GM12878 (cell line): Measurements from ENCODE around the gene ABHD6. TPM values are rescaled to one million over a fixed set of nuclear protein-coding genes. Genes with fewer than 3 reads are reported as not detected.
A peak's percentile ranks its signal among the peaks of the same experiment; 100 is the strongest.

Source experiments
- ATAC-seq: fragments of 200-7000 bp; cut with Tn5 transposase; 3 replicates; pipeline ENCODE4 v1.9.1; 2020; ENCODE audit warnings: mild to moderate bottlenecking, moderate library complexity
- BruUV-seq: library from RNA; stranded (reverse); fragments of 400-500 nt; replicated peaks from 2 replicates; lab custom pipeline; 2021; lab: Mats Ljungman, UMichigan
- CTCF ChIA-PET: fragments of 300-600 bp; sonication (Branson Sonifier 250); formaldehyde crosslinking; extraction: SDS; loops from one replicate; lab custom pipeline; 2021; ENCODE audit warnings: inconsistent platforms; lab: Yijun Ruan, JAX
- POLR2A ChIA-PET: fragments of 350-600 bp; formaldehyde crosslinking; extraction: SDS; loops from one replicate; lab custom pipeline; 2021; ENCODE audit warnings: inconsistent platforms; lab: Charles Lee
- RAD21 ChIA-PET: fragments of 300-600 bp; sonication (Branson Sonifier 250); formaldehyde crosslinking; loops from one replicate; lab custom pipeline; 2023; ENCODE audit warnings: antibody characterized with exemption; ENCODE audit not compliant: unreplicated experiment; lab: Charles Lee
- SMC1A ChIA-PET: fragments of 300-600 bp; sonication (Branson Sonifier 250); formaldehyde crosslinking; loops from one replicate; lab custom pipeline; 2023; ENCODE audit not compliant: unreplicated experiment, uncharacterized antibody; lab: Charles Lee
- DNase-seq: peaks from one replicate; pipeline ENCODE4 v3.0.0-alpha.2; 2011; ENCODE audit warnings: low read depth, low spot score
- FAIRE-seq: peaks from 3 replicates; lab custom pipeline; 2011; peaks lifted over from hg19 to GRCh38; lab: Jason Lieb, UNC
- H2AFZ ChIP-seq: 2 replicates; pipeline ENCODE4 v1.6.0; 2011; ENCODE audit warnings: low read depth, low read length, control low read depth; ENCODE audit not compliant: control insufficient read depth
- H3K27ac ChIP-seq: 2 replicates; pipeline ENCODE4 v1.5.1; 2011; ENCODE audit warnings: control low read depth; ENCODE audit not compliant: control insufficient read depth, insufficient read depth
- H3K27me3 ChIP-seq, 2 experiments: replicated peaks in 1 of 2; 2 replicates each; pipeline versions ENCODE4 v1.6.0 to v1.6.1; 2011; ENCODE audit warnings: low read length in 1 of 2; ENCODE audit not compliant: control insufficient read depth in 2 of 2, insufficient read depth in 2 of 2
- H3K36me3 ChIP-seq, 2 experiments: 2 replicates each; pipeline ENCODE4 v1.5.1; 2011; ENCODE audit warnings: low read length in 1 of 2; ENCODE audit not compliant: control insufficient read depth in 2 of 2, insufficient read depth in 2 of 2
- H3K4me1 ChIP-seq: 2 replicates; pipeline ENCODE4 v1.6.1; 2011; ENCODE audit warnings: mild to moderate bottlenecking, low read length, moderate library complexity, mixed read lengths; ENCODE audit not compliant: control insufficient read depth, insufficient read depth
- H3K4me2 ChIP-seq: 2 replicates; pipeline ENCODE4 v1.6.0; 2011; ENCODE audit warnings: control low read depth; ENCODE audit not compliant: control insufficient read depth, insufficient read depth
- H3K4me3 ChIP-seq: fragments of 200-600 bp; sonication (generic); 2 replicates; pipeline ENCODE4 v1.5.1; 2016
- H3K79me2 ChIP-seq: 2 replicates; pipeline ENCODE4 v1.6.0; 2011; ENCODE audit warnings: low read length; ENCODE audit not compliant: control insufficient read depth, insufficient read depth
- H3K9ac ChIP-seq: 2 replicates; pipeline ENCODE4 v1.8.0; 2011; ENCODE audit warnings: low read length, control low read depth, mixed read lengths; ENCODE audit not compliant: control insufficient read depth, insufficient read depth
- H3K9me3 ChIP-seq: replicated peaks from 3 replicates; pipeline ENCODE4 v1.5.1; 2011; ENCODE audit warnings: mild to moderate bottlenecking, low read length; ENCODE audit not compliant: control insufficient read depth, insufficient read depth
- H4K20me1 ChIP-seq: 2 replicates; pipeline ENCODE4 v1.6.0; 2011; ENCODE audit not compliant: control insufficient read depth, insufficient read depth
- BCL11A ChIP-seq: IDR thresholded peaks from 2 replicates; pipeline ENCODE4 v1.6.1; 2011; ENCODE audit warnings: low read depth, low read length
- CBFB ChIP-seq: IDR thresholded peaks from 2 replicates; pipeline ENCODE4 v1.6.1; 2016; ENCODE audit warnings: antibody characterized with exemption, low read depth
- CBX5 ChIP-seq: sonication (generic); IDR thresholded peaks from 2 replicates; pipeline ENCODE4 v1.6.1; 2016; ENCODE audit warnings: low read depth, moderate library complexity, mild to moderate bottlenecking, inconsistent platforms
- EP300 ChIP-seq, 2 experiments: fragments of 150-350 bp in 1 of 2; IDR thresholded peaks; 2 replicates each; pipeline ENCODE4 v1.6.1; 2011 to 2012; ENCODE audit warnings: low read depth in 2 of 2, low read length in 2 of 2, borderline replicate concordance in 1 of 2, improper control_type of control experiment in 1 of 2, inconsistent platforms in 1 of 2; ENCODE audit not compliant: control insufficient read depth in 1 of 2
- IKZF2 ChIP-seq, 2 experiments: fragments of 450-650 bp; IDR thresholded peaks; 2 replicates each; pipeline ENCODE4 v1.6.1; 2017; ENCODE audit warnings: mild to moderate bottlenecking in 2 of 2, moderate library complexity in 2 of 2
- NFYA ChIP-seq: IDR thresholded peaks from 2 replicates; pipeline ENCODE4 v1.6.1; 2011; ENCODE audit warnings: low read depth, mild to moderate bottlenecking, low read length, improper control_type of control experiment, borderline replicate concordance
- NR2F1 ChIP-seq: fragments of 450-650 bp; conservative IDR thresholded peaks from 2 replicates; pipeline ENCODE4 v1.6.1; 2017; ENCODE audit warnings: mild to moderate bottlenecking
- PML ChIP-seq: IDR thresholded peaks from 2 replicates; pipeline ENCODE4 v1.6.1; 2012; ENCODE audit warnings: low read length, inconsistent platforms
- RCOR1 ChIP-seq: conservative IDR thresholded peaks from 2 replicates; pipeline ENCODE4 v1.6.1; 2012; ENCODE audit warnings: low read depth, low read length, improper control_type of control experiment
- RFX5 ChIP-seq: IDR thresholded peaks from 2 replicates; pipeline ENCODE4 v1.6.1; 2011; ENCODE audit warnings: low read depth, low read length, improper control_type of control experiment
- SREBF2 ChIP-seq: IDR thresholded peaks from 2 replicates; pipeline ENCODE4 v1.6.1; 2012; ENCODE audit warnings: mild to moderate bottlenecking, low read length
- TCF12 ChIP-seq: IDR thresholded peaks from 2 replicates; pipeline ENCODE4 v1.6.1; 2011; ENCODE audit warnings: low read depth, mild to moderate bottlenecking, low read length
- ZNF207 ChIP-seq: fragments of 450-650 bp; IDR thresholded peaks from 2 replicates; pipeline ENCODE4 v1.6.1; 2014; ENCODE audit warnings: antibody characterized with exemption, mild to moderate bottlenecking, borderline replicate concordance
- ZZZ3 ChIP-seq: IDR thresholded peaks from 2 replicates; pipeline ENCODE4 v1.6.1; 2011; ENCODE audit warnings: low read depth; ENCODE audit not compliant: control insufficient read depth, insufficient read length
- WGBS: methylation state at CpG from one replicate; pipeline ENCODE4 v1.1.6; 2016; ENCODE audit warnings: low lambda C conversion rate; ENCODE audit not compliant: insufficient replicate concordance, insufficient coverage; ENCODE audit errors: missing lambda C conversion rate; 5-methylcytosine and 5-hydroxymethylcytosine counted together
- in situ Hi-C: fragments of 300-500 bp; cut with MboI; formaldehyde crosslinking; loops from 9 replicates; pipeline ENCODE4 v1.14.3; 2018; ENCODE audit warnings: mixed read lengths
- intact Hi-C: fragments of 100-400 bp; cut with micrococcal nuclease; formaldehyde crosslinking; loops from one replicate; pipeline ENCODE4 v1.14.2; 2022; ENCODE audit not compliant: unreplicated experiment
- polyA plus RNA-seq, 11 experiments: library from polyadenylated mRNA; depleted of rRNA in 4 of 11; unstranded in 6 of 11; stranded (reverse) in 5 of 11; fragments of >200 nt; fragmentation: Nextera tagmentation in 4 of 11; fragmentation: Illumina TruSeq in 1 of 11; extraction: Ambion mirVana in 4 of 11; extraction: Trizol in 1 of 11; gene quantifications; 1 replicate in 1 of 11; 2 replicates in 10 of 11; pipeline versions ENCODE4 v1.2.1 to v1.2.3, GENCODE V29; 2011 to 2016; ENCODE audit warnings: inconsistent platforms in 2 of 11, missing spikeins in 2 of 11, low read depth in 1 of 11
- total RNA-seq, 4 experiments: library from RNA; depleted of rRNA in 3 of 4; stranded (reverse); fragments of >200 nt in 3 of 4; fragmentation: Illumina TruSeq in 1 of 4; extraction: Trizol in 1 of 4; gene quantifications; 2 replicates each; pipeline versions ENCODE4 v1.2.1 to v1.2.3, GENCODE V29; 2013 to 2021
- TF ChIP-seq, protein P1 (sequence below): IDR thresholded peaks from 2 replicates; pipeline ENCODE4 v1.6.1; 2012; ENCODE audit warnings: low read depth, low read length, improper control_type of control experiment
- TF ChIP-seq, protein P2 (sequence below): IDR thresholded peaks from 2 replicates; pipeline ENCODE4 v1.6.1; 2012; ENCODE audit warnings: mild to moderate bottlenecking, low read depth, low read length
- TF ChIP-seq, protein P3 (sequence below): fragments of 450-650 bp; IDR thresholded peaks from 2 replicates; pipeline ENCODE4 v1.6.1; 2017; ENCODE audit warnings: mild to moderate bottlenecking

The ABHD6 gene
- total and polyA plus RNA-seq, 10 of the 15 experiments (the other 5 are each of a cell fraction or from before 2014, with no cell fraction given), result 1.4 to 33.2 (median 3.2) TPM

- TF ChIP-seq ZZZ3 (no peak), PML (no peak), EP300 (IDR thresholded peaks at IDR 0.05; ENCODE audit: borderline replicate concordance in 1 of 2, control insufficient read depth in 1 of 2, low read depth in 2 of 2, low read length in 2 of 2) (no peak), IKZF2 (IDR thresholded peaks at IDR 0.05) (no peak), CBX5 (no peak), NFYA (no peak), SREBF2 (no peak), RCOR1 (no peak)
Measured at GRCh38 chr3:58188173-58188564, 49.4 kb upstream of the ABHD6 start (continued).

DNA sequence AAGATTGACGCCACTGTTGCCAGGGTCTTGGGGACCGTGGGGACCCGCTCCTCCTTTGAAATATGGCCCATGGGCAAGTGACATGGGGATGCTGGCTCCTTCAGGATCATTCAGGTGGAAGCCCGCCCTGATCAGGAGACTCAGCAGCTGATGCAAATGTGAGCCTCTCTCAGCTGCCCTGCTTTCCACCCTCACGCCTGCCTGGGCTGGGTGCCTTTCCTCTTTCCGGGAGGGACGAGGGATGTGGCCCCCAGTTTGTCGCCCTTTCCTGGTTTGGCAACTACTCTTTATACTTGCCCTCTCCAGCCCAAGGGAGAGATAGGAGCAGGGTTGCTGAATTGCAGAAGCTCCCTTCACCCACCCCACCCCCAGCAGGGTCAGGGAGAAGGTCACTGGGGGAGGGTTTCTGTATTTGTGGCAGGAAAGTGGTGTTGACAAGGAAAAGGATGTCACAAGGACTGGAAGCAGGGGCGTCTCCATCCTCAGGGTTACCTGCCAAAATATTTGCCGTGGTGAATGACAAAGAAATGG lies 48.6 kb upstream of the ABHD6 start:
- WGBS, result 54% methylated on average over 8 of the region's 10 CpGs
- POLR2A ChIA-PET, result interaction anchor here (0.8 to 2.0 kb wide), 6 partner anchors 19 to 117 kb away, joined by 3 to 11 read pairs (median 4); partner anchors contain the start of genes HTD2 and RPP14
- in situ Hi-C loops (loop anchor here (5.0 to 10.0 kb wide), 3 partner anchors 33 to 436 kb away; no protein-coding TSS in a partner anchor), intact Hi-C loops (loop anchor here (5.0 kb wide), 1 partner anchor 223 kb away; no protein-coding TSS in a partner anchor)
- peak; percentile 64; the same call in 1 of the 2 replicates for TF ChIP-seq NR2F1
- TF ChIP-seq, protein P1, sequence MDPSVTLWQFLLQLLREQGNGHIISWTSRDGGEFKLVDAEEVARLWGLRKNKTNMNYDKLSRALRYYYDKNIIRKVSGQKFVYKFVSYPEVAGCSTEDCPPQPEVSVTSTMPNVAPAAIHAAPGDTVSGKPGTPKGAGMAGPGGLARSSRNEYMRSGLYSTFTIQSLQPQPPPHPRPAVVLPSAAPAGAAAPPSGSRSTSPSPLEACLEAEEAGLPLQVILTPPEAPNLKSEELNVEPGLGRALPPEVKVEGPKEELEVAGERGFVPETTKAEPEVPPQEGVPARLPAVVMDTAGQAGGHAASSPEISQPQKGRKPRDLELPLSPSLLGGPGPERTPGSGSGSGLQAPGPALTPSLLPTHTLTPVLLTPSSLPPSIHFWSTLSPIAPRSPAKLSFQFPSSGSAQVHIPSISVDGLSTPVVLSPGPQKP, result no peak
- TF ChIP-seq ZNF207, result no peak
- TF ChIP-seq, protein P2, sequence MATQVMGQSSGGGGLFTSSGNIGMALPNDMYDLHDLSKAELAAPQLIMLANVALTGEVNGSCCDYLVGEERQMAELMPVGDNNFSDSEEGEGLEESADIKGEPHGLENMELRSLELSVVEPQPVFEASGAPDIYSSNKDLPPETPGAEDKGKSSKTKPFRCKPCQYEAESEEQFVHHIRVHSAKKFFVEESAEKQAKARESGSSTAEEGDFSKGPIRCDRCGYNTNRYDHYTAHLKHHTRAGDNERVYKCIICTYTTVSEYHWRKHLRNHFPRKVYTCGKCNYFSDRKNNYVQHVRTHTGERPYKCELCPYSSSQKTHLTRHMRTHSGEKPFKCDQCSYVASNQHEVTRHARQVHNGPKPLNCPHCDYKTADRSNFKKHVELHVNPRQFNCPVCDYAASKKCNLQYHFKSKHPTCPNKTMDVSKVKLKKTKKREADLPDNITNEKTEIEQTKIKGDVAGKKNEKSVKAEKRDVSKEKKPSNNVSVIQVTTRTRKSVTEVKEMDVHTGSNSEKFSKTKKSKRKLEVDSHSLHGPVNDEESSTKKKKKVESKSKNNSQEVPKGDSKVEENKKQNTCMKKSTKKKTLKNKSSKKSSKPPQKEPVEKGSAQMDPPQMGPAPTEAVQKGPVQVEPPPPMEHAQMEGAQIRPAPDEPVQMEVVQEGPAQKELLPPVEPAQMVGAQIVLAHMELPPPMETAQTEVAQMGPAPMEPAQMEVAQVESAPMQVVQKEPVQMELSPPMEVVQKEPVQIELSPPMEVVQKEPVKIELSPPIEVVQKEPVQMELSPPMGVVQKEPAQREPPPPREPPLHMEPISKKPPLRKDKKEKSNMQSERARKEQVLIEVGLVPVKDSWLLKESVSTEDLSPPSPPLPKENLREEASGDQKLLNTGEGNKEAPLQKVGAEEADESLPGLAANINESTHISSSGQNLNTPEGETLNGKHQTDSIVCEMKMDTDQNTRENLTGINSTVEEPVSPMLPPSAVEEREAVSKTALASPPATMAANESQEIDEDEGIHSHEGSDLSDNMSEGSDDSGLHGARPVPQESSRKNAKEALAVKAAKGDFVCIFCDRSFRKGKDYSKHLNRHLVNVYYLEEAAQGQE, result no peak
- no peak for TF ChIP-seq TCF12
- no peak for TF ChIP-seq CBFB
- no peak for TF ChIP-seq BCL11A
- TF ChIP-seq, protein P3, sequence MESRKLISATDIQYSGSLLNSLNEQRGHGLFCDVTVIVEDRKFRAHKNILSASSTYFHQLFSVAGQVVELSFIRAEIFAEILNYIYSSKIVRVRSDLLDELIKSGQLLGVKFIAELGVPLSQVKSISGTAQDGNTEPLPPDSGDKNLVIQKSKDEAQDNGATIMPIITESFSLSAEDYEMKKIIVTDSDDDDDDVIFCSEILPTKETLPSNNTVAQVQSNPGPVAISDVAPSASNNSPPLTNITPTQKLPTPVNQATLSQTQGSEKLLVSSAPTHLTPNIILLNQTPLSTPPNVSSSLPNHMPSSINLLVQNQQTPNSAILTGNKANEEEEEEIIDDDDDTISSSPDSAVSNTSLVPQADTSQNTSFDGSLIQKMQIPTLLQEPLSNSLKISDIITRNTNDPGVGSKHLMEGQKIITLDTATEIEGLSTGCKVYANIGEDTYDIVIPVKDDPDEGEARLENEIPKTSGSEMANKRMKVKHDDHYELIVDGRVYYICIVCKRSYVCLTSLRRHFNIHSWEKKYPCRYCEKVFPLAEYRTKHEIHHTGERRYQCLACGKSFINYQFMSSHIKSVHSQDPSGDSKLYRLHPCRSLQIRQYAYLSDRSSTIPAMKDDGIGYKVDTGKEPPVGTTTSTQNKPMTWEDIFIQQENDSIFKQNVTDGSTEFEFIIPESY, result no peak
- TF ChIP-seq RFX5, result no peak
- DNase-seq (no peak), ATAC-seq (no peak), FAIRE-seq (no peak)
- Histone ChIP-seq H2AFZ (no peak overlapping the region), H3K4me3 (no peak overlapping the region), H4K20me1 (no peaks in the 10 kb centered on the region), H3K27ac (no peak overlapping the region), H3K36me3 (peaks cover 1 to 6% of the 10 kb centered on the region in 2 experiments; a peak in 2 of 4 replicates), H3K27me3 (no peaks in the 10 kb centered on the region), H3K4me1 (peaks cover 3% of the 10 kb centered on the region; the same call in 1 of the 2 replicates), H3K4me2 (no peak overlapping the region), H3K9ac (no peak overlapping the region), H3K79me2 (no peaks in the 10 kb centered on the region), H3K9me3 (peaks cover 7% of the 10 kb centered on the region; the same call in 2 of the 3 replicates)
- CTCF ChIA-PET, result interaction anchor here (1.0 to 25.2 kb wide), 21 partner anchors 11 to 442 kb away, joined by 3 to 655 read pairs (median 5); partner anchors contain the start of genes ABHD6, DNASE1L3, FLNB and HTD2
- RAD21 ChIA-PET, result interaction anchor here (1.2 to 6.6 kb wide), 16 partner anchors 8 to 161 kb away, joined by 3 to 141 read pairs (median 12); partner anchors contain the start of genes ABHD6, HTD2 and RPP14
- BruUV-seq, result no TSS peak
- SMC1A ChIA-PET, result interaction anchor here (0.9 to 9.6 kb wide), 21 partner anchors 11 to 240 kb away, joined by 3 to 191 read pairs (median 11); partner anchors contain the start of genes ABHD6, HTD2 and RPP14
